Chondrocyte (in vitro differentiated cells): ENCODE measurements around the gene FIZ1. TPM values are rescaled to one million over a fixed set of nuclear protein-coding genes. Genes with fewer than 3 reads are reported as not detected.

ENCODE experiments used
- DNase-seq: peaks from one replicate; pipeline ENCODE4 v3.0.0; 2021; ENCODE audit warnings: mixed read lengths, low spot score
- H3K27ac Mint-ChIP-seq: one replicate; pipeline ENCODE4 v1.8.0; 2021; ENCODE audit warnings: mild to moderate bottlenecking, moderate library complexity, mixed read lengths; ENCODE audit not compliant: unreplicated experiment
- H3K27me3 Mint-ChIP-seq: 2 replicates; pipeline ENCODE4 v1.8.0; 2021; ENCODE audit warnings: low read depth, mixed read lengths
- H3K36me3 Mint-ChIP-seq: 2 replicates; pipeline ENCODE4 v1.8.0; 2021; ENCODE audit warnings: low read depth, mixed read lengths
- H3K4me1 Mint-ChIP-seq: 2 replicates; pipeline ENCODE4 v1.8.0; 2021; ENCODE audit warnings: low read depth, mild to moderate bottlenecking, mixed read lengths
- H3K4me3 Mint-ChIP-seq: one replicate; pipeline ENCODE4 v1.8.0; 2021; ENCODE audit warnings: mild to moderate bottlenecking, moderate library complexity, mixed read lengths; ENCODE audit not compliant: unreplicated experiment
- H3K9me3 Mint-ChIP-seq: 2 replicates; pipeline ENCODE4 v1.8.0; 2021; ENCODE audit warnings: low read depth, mixed read lengths
- CTCF ChIP-seq: fragments of 200-600 bp; sonication (generic); IDR thresholded peaks from 2 replicates; pipeline ENCODE4 v1.5.0; 2021; ENCODE audit warnings: antibody characterized with exemption, mild to moderate bottlenecking, moderate library complexity
- total RNA-seq: library from RNA; stranded (reverse); gene quantifications from 3 replicates; pipeline ENCODE4 v1.2.1, GENCODE V29; 2021

FIZ1 gene
- total RNA-seq, 1 donor from 2014 or later: 11.3 TPM

- no peak overlapping the region for H3K4me3 Mint-ChIP-seq
- no peaks in the 10 kb centered on the region for H3K27me3 Mint-ChIP-seq
- DNase-seq: no peak
- TF ChIP-seq CTCF: no peak
- H3K4me1 Mint-ChIP-seq: peaks cover 8% of the 10 kb centered on the region
- H3K27ac Mint-ChIP-seq: no peak overlapping the region
- H3K36me3 Mint-ChIP-seq: peaks cover 26% of the 10 kb centered on the region
- no peaks in the 10 kb centered on the region for H3K9me3 Mint-ChIP-seq
Measured at GRCh38 chr19:55593096-55593772, 6.1 kb downstream of the FIZ1 start.

GRCh38 chr19:55592391-55593090 is 6.8 kb downstream of the FIZ1 start:
- H3K4me3 Mint-ChIP-seq: no peak overlapping the region
- H3K27me3 Mint-ChIP-seq: no peaks in the 10 kb centered on the region
- no peak overlapping the region for H3K27ac Mint-ChIP-seq
- H3K36me3 Mint-ChIP-seq: peaks cover 26% of the 10 kb centered on the region
- no peak for DNase-seq
- H3K4me1 Mint-ChIP-seq: peaks cover 4% of the 10 kb centered on the region
- no peaks in the 10 kb centered on the region for H3K9me3 Mint-ChIP-seq
- no peak for TF ChIP-seq CTCF

GRCh38 chr19:55591555-55591954 is 7.8 kb downstream of the FIZ1 start:
- peaks cover 10% of the 10 kb centered on the region for H3K4me1 Mint-ChIP-seq
- peaks cover 21% of the 10 kb centered on the region for H3K36me3 Mint-ChIP-seq
- H3K9me3 Mint-ChIP-seq: no peaks in the 10 kb centered on the region
- no peak overlapping the region for H3K27ac Mint-ChIP-seq
- H3K27me3 Mint-ChIP-seq: no peaks in the 10 kb centered on the region
- no peak overlapping the region for H3K4me3 Mint-ChIP-seq
- no peak for DNase-seq
- TF ChIP-seq CTCF: no peak

- no peaks in the 10 kb centered on the region for H3K27me3 Mint-ChIP-seq
- TF ChIP-seq CTCF: no peak
- H3K36me3 Mint-ChIP-seq: peaks cover 14% of the 10 kb centered on the region
- H3K27ac Mint-ChIP-seq: no peak overlapping the region
- H3K4me1 Mint-ChIP-seq: peaks cover 18% of the 10 kb centered on the region
- H3K4me3 Mint-ChIP-seq: no peak overlapping the region
- H3K9me3 Mint-ChIP-seq: no peaks in the 10 kb centered on the region
- DNase-seq: no peak
Measured at GRCh38 chr19:55590617-55591016, 8.7 kb downstream of the FIZ1 start.

GRCh38 chr19:55590109-55590508 is 9.2 kb downstream of the FIZ1 start:
- no peak overlapping the region for H3K4me3 Mint-ChIP-seq
- no peaks in the 10 kb centered on the region for H3K9me3 Mint-ChIP-seq
- no peaks in the 10 kb centered on the region for H3K27me3 Mint-ChIP-seq
- peaks cover 23% of the 10 kb centered on the region for H3K4me1 Mint-ChIP-seq
- DNase-seq: no peak
- no peak for TF ChIP-seq CTCF
- H3K36me3 Mint-ChIP-seq: peaks cover 9% of the 10 kb centered on the region
- H3K27ac Mint-ChIP-seq: no peak overlapping the region
